A549 (cell line): ENCODE results near the gene PDK2. TPM values are rescaled to one million over a fixed set of nuclear protein-coding genes. Genes with fewer than 3 reads are reported as not detected.

Experiments
- ATAC-seq, 2 experiments: fragments of 200-7000 bp in 1 of 2; fragments of >200 bp in 1 of 2; cut with Nextera tagmentation in 1 of 2; cut with Tn5 transposase in 1 of 2; 3 replicates each; pipeline versions ENCODE4 v1.8.0 to v1.9.1; 2018 to 2020; ENCODE audit warnings: mild to moderate bottlenecking in 1 of 2, moderate library complexity in 1 of 2
- CTCF ChIA-PET: fragments of 300-600 bp; sonication (Branson Sonifier 250); formaldehyde crosslinking; extraction: SDS; loops from one replicate; lab custom pipeline; 2021; ENCODE audit warnings: antibody characterized with exemption, inconsistent platforms; lab: Yijun Ruan, JAX
- POLR2A ChIA-PET: fragments of 350-600 bp; formaldehyde crosslinking; extraction: SDS; loops from one replicate; lab custom pipeline; 2021; ENCODE audit warnings: antibody characterized with exemption, inconsistent platforms; lab: Yijun Ruan, JAX
- DNase-seq, 2 experiments: peaks; one replicate each; pipeline versions ENCODE4 v3.0.0 to v3.0.0-alpha.2; 2011 to 2016; ENCODE audit warnings: low read depth in 1 of 2, low spot score in 1 of 2
- FAIRE-seq: peaks from 2 replicates; lab custom pipeline; 2011; peaks lifted over from hg19 to GRCh38; lab: Jason Lieb, UNC
- H3K27ac ChIP-seq, 2 experiments: fragments of >200 bp; sonication (Bioruptor Twin); formaldehyde crosslinking; 3 replicates each; pipeline ENCODE4 v1.5.1; 2016 to 2017
- H3K4me1 ChIP-seq: fragments of >200 bp; sonication (Bioruptor Twin); formaldehyde crosslinking; 3 replicates; pipeline ENCODE4 v1.6.1; 2016
- H3K4me2 ChIP-seq: fragments of >200 bp; sonication (Bioruptor Twin); formaldehyde crosslinking; 3 replicates; pipeline ENCODE4 v1.6.1; 2016
- H3K4me3 ChIP-seq: fragments of >200 bp; sonication (Bioruptor Twin); formaldehyde crosslinking; 3 replicates; pipeline ENCODE4 v1.5.1; 2016
- H3K9me3 ChIP-seq: fragments of >200 bp; sonication (Bioruptor Twin); formaldehyde crosslinking; 3 replicates; pipeline ENCODE4 v1.6.1; 2016
- BHLHE40 ChIP-seq: IDR thresholded peaks from 2 replicates; pipeline ENCODE4 v1.6.1; 2012; ENCODE audit warnings: low read depth, low read length, inconsistent platforms
- CBX2 ChIP-seq: fragments of 200-600 bp; sonication (generic); IDR thresholded peaks from 2 replicates; pipeline ENCODE4 v1.6.1; 2016; ENCODE audit warnings: low read depth, mild to moderate bottlenecking, borderline replicate concordance
- CHD4 ChIP-seq: fragments of 200-600 bp; sonication (generic); IDR thresholded peaks from 2 replicates; pipeline ENCODE4 v1.6.1; 2016; ENCODE audit warnings: antibody characterized with exemption, mild to moderate bottlenecking, borderline replicate concordance
- CTCF ChIP-seq: fragments of >200 bp; sonication (Bioruptor Twin); formaldehyde crosslinking; IDR thresholded peaks from 3 replicates; pipeline ENCODE4 v1.5.1; 2016
- E2F6 ChIP-seq: IDR thresholded peaks from 2 replicates; pipeline ENCODE4 v1.6.1; 2012; ENCODE audit warnings: low read depth, borderline replicate concordance
- EHF ChIP-seq: fragments of 250-450 bp; sonication (Bioruptor Pico); IDR thresholded peaks from 2 replicates; pipeline ENCODE4 v1.5.0; 2020; ENCODE audit warnings: mild to moderate bottlenecking
- ELK1 ChIP-seq: fragments of 150-350 bp; IDR thresholded peaks from 2 replicates; pipeline ENCODE4 v1.6.1; 2014; ENCODE audit warnings: low read depth, mild to moderate bottlenecking, low read length
- EP300 ChIP-seq, 2 experiments: fragments of >200 bp; sonication (Bioruptor Twin); formaldehyde crosslinking; IDR thresholded peaks; 2 replicates in 1 of 2; 3 replicates in 1 of 2; pipeline ENCODE4 v1.6.1; 2016 to 2017
- ESRRA ChIP-seq: fragments of 150-350 bp; IDR thresholded peaks from 2 replicates; pipeline ENCODE4 v1.6.1; 2014; ENCODE audit warnings: mild to moderate bottlenecking, low read length, borderline replicate concordance
- FOSL2 ChIP-seq, 2 experiments: fragments of 450-650 bp in 1 of 2; fragments of >200 bp in 1 of 2; sonication (Bioruptor Twin) in 1 of 2; formaldehyde crosslinking; IDR thresholded peaks; 2 replicates each; pipeline versions ENCODE4 v1.5.0 to v1.6.1; 2016 to 2020; ENCODE audit warnings: mild to moderate bottlenecking in 1 of 2, moderate library complexity in 1 of 2
- HDAC2 ChIP-seq: fragments of 200-600 bp; sonication (generic); IDR thresholded peaks from 2 replicates; pipeline ENCODE4 v1.6.1; 2016
- HES2 ChIP-seq: fragments of >200 bp; sonication (Bioruptor Twin); formaldehyde crosslinking; IDR thresholded peaks from 2 replicates; pipeline ENCODE4 v1.6.1; 2016
- HOXB13 ChIP-seq: fragments of 250-450 bp; sonication (Bioruptor Pico); IDR thresholded peaks from 2 replicates; pipeline ENCODE4 v1.5.0; 2020; ENCODE audit warnings: low read depth, mild to moderate bottlenecking, moderate library complexity
- JUN ChIP-seq, 2 experiments: fragments of >200 bp; sonication (Bioruptor Twin); formaldehyde crosslinking; IDR thresholded peaks; 2 replicates in 1 of 2; 3 replicates in 1 of 2; pipeline ENCODE4 v1.6.1; 2016 to 2017
- KDM1A ChIP-seq: fragments of 200-600 bp; sonication (generic); IDR thresholded peaks from 2 replicates; pipeline ENCODE4 v1.6.1; 2016; ENCODE audit warnings: low read depth, mild to moderate bottlenecking
- MAZ ChIP-seq: fragments of 150-350 bp; IDR thresholded peaks from 2 replicates; pipeline ENCODE4 v1.6.1; 2014; ENCODE audit warnings: antibody characterized with exemption, low read depth, low read length, borderline replicate concordance
- MYC ChIP-seq: IDR thresholded peaks from 2 replicates; pipeline ENCODE4 v1.6.1; 2012; ENCODE audit warnings: mild to moderate bottlenecking, inconsistent platforms, low read length, improper control_type of control experiment, borderline replicate concordance
- NFE2L2 ChIP-seq: fragments of 150-350 bp; conservative IDR thresholded peaks from 2 replicates; pipeline ENCODE4 v1.6.1; 2014; ENCODE audit warnings: low read length
- NR3C1 ChIP-seq: fragments of >200 bp; sonication (Bioruptor Twin); formaldehyde crosslinking; IDR thresholded peaks from 3 replicates; pipeline ENCODE4 v1.6.1; 2017
- POLR2AphosphoS2 ChIP-seq: conservative IDR thresholded peaks from 2 replicates; pipeline ENCODE4 v1.6.1; 2012; ENCODE audit warnings: low read length, improper control_type of control experiment, inconsistent platforms
- RAD21 ChIP-seq, 2 experiments: fragments of >200 bp in 1 of 2; sonication (Bioruptor Twin) in 1 of 2; formaldehyde crosslinking in 1 of 2; IDR thresholded peaks in 1 of 2; conservative IDR thresholded peaks in 1 of 2; 2 replicates in 1 of 2; 3 replicates in 1 of 2; pipeline ENCODE4 v1.6.1; 2012 to 2018; ENCODE audit warnings: inconsistent platforms in 1 of 2
- RFX5 ChIP-seq: fragments of 450-650 bp; IDR thresholded peaks from 2 replicates; pipeline ENCODE4 v1.7.1; 2014; ENCODE audit warnings: antibody characterized with exemption, mild to moderate bottlenecking, moderate library complexity
- SMC3 ChIP-seq: fragments of >200 bp; sonication (Bioruptor Twin); formaldehyde crosslinking; IDR thresholded peaks from 3 replicates; pipeline ENCODE4 v1.6.1; 2018; ENCODE audit warnings: inconsistent platforms
- SREBF2 ChIP-seq: fragments of 450-650 bp; IDR thresholded peaks from 2 replicates; pipeline ENCODE4 v1.6.1; 2014; ENCODE audit warnings: mild to moderate bottlenecking, moderate library complexity
- ZNF302 ChIP-seq: fragments of 250-450 bp; sonication (Bioruptor Pico); IDR thresholded peaks from 2 replicates; pipeline ENCODE4 v1.9.0; 2021; ENCODE audit warnings: inconsistent platforms, mild to moderate bottlenecking, moderate library complexity
- WGBS: methylation state at CpG from one replicate; pipeline ENCODE4 v1.1.6; 2017; ENCODE audit errors: missing lambda C conversion rate; 5-methylcytosine and 5-hydroxymethylcytosine counted together
- polyA plus RNA-seq, 4 experiments: library from polyadenylated mRNA; depleted of rRNA in 3 of 4; stranded (reverse); fragments of >200 nt; fragmentation: RNase III in 1 of 4; extraction: RNeasy Plus Mini Kit Qiagen cat#74134 plus additional on column Dnase treatment in 1 of 4; gene quantifications; 2 replicates in 3 of 4; 3 replicates in 1 of 4; pipeline ENCODE4 v1.2.3, GENCODE V29; 2011 to 2017
- TF ChIP-seq, protein P1 (sequence below): fragments of 450-650 bp; IDR thresholded peaks from 2 replicates; pipeline ENCODE4 v1.6.1; 2014; ENCODE audit warnings: antibody characterized with exemption
- TF ChIP-seq, protein P2 (sequence below): IDR thresholded peaks from 2 replicates; pipeline ENCODE4 v1.6.1; 2012

PDK2 gene
- polyA plus RNA-seq, 2 of the 4 experiments (the other 2 are of a cell fraction): 14.1 to 28.5 TPM

GRCh38 chr17:50046667-50047066 is 48.5 kb upstream of the PDK2 start (continued):
- TF ChIP-seq, protein P1, sequence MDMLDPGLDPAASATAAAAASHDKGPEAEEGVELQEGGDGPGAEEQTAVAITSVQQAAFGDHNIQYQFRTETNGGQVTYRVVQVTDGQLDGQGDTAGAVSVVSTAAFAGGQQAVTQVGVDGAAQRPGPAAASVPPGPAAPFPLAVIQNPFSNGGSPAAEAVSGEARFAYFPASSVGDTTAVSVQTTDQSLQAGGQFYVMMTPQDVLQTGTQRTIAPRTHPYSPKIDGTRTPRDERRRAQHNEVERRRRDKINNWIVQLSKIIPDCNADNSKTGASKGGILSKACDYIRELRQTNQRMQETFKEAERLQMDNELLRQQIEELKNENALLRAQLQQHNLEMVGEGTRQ: no peak

GRCh38 chr17:50047083-50047482 is 48.1 kb upstream of the PDK2 start:
- ChIA-PET POLR2A (interaction anchor here (1.2 kb wide), 1 partner anchor 15 kb away, joined by 6 read pairs; no protein-coding TSS in a partner anchor), CTCF (interaction anchor here (1.2 to 7.0 kb wide), 6 partner anchors 8 to 51 kb away, joined by 3 to 63 read pairs (median 10); partner anchors contain the start of genes ITGA3 and PDK2)
- FAIRE-seq: no peak

GRCh38 chr17:50047488-50048126 is 47.5 kb upstream of the PDK2 start:
- ChIA-PET CTCF (interaction anchor here (0.6 to 7.0 kb wide), 10 partner anchors 8 to 49 kb away, joined by 3 to 63 read pairs (median 6); partner anchors contain the start of genes ITGA3 and PDK2), POLR2A (interaction anchor here (1.2 to 1.7 kb wide), 2 partner anchors 15 to 19 kb away, joined by 6 to 11 read pairs; no protein-coding TSS in a partner anchor)
- FAIRE-seq: no peak

More at GRCh38 chr17:50047083-50047482, 48.1 kb upstream of the PDK2 start:
- no peak for TF ChIP-seq HOXB13
- TF ChIP-seq SMC3: no peak
- Histone ChIP-seq H3K4me3 (no peak overlapping the region), H3K4me2 (peak overlapping the region; percentile 46), H3K9me3 (no peaks in the 10 kb centered on the region), H3K27ac (peak overlapping the region; percentile 64 to 92), H3K4me1 (peaks cover 87% of the 10 kb centered on the region)
- DNase-seq (no peak), ATAC-seq (no peak)
- WGBS: 90% methylated on average over 6 of the region's 6 CpGs

GRCh38 chr17:50048146-50048720 is 46.9 kb upstream of the PDK2 start:
- Histone ChIP-seq H3K4me3 (no peak overlapping the region), H3K4me1 (peaks cover 96% of the 10 kb centered on the region), H3K27ac (peak overlapping the region; percentile 64 to 92; a peak in 4 of 6 replicates)
- POLR2A ChIA-PET: interaction anchor here (1.2 to 1.7 kb wide), 2 partner anchors 14 to 20 kb away, joined by 6 to 11 read pairs; no protein-coding TSS in a partner anchor
- no peak for FAIRE-seq
- TF ChIP-seq CTCF (no peak), HES2 (no peak), JUN (IDR thresholded peaks at IDR 0.05) (no peak), SMC3 (no peak), ELK1 (no peak), NFE2L2 (no peak), FOSL2 (IDR thresholded peaks at IDR 0.05) (no peak), FOSL2 (CRISPR knock-in tag; IDR thresholded peaks at IDR 0.05) (no peak), CHD4 (no peak), RAD21 (conservative IDR thresholded peaks at IDR 0.05 in 1 of 2, IDR thresholded peaks at IDR 0.05 in 1 of 2) (no peak), MAZ (no peak), CBX2 (no peak)
- TF ChIP-seq, all 56 proteins: peak for 0
- CTCF ChIA-PET: interaction anchor here (0.7 to 7.0 kb wide), 9 partner anchors 7 to 50 kb away, joined by 3 to 63 read pairs (median 8); partner anchors contain the start of genes ITGA3 and PDK2
- DNase-seq: no peak
- ATAC-seq: no peak
- no peak overlapping the region; the same call in 2 of the 3 replicates for H3K4me2 ChIP-seq
- 90% methylated on average over 17 of the region's 17 CpGs for WGBS
- no peaks in the 10 kb centered on the region for H3K9me3 ChIP-seq

More at GRCh38 chr17:50047488-50048126, 47.5 kb upstream of the PDK2 start:
- Histone ChIP-seq H3K4me3 (no peak overlapping the region), H3K9me3 (no peaks in the 10 kb centered on the region), H3K4me2 (peak overlapping the region; percentile 46), H3K27ac (peak overlapping the region; percentile 64 to 92), H3K4me1 (peaks cover 92% of the 10 kb centered on the region)
- TF ChIP-seq SREBF2 (no peak), KDM1A (no peak), NFE2L2 (0 out of 2 replicates have a peak, but pooled peaks have one; percentile 1), E2F6 (no peak), NR3C1 (no peak), RFX5 (no peak), HDAC2 (no peak), ZNF302 (CRISPR knock-in tag) (no peak), EP300 (IDR thresholded peaks at IDR 0.05) (no peak), MYC (no peak), ESRRA (no peak), BHLHE40 (no peak), EHF (CRISPR knock-in tag) (no peak), POLR2AphosphoS2 (no peak)
- TF ChIP-seq, protein P2, sequence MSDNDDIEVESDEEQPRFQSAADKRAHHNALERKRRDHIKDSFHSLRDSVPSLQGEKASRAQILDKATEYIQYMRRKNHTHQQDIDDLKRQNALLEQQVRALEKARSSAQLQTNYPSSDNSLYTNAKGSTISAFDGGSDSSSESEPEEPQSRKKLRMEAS: peak; percentile 53; the same call in 1 of the 2 replicates
- 49% methylated on average over 9 of the region's 9 CpGs for WGBS
- ATAC-seq (peak in 1 of 2 experiments; percentile 5; a peak in 1 of 6 replicates), DNase-seq (peak in 1 of 2 experiments; percentile 49)
